ENCODE measurements around the gene TNPO3. TPM values are rescaled to one million over a fixed set of nuclear protein-coding genes. Genes with fewer than 3 reads are reported as not detected.

The TNPO3 gene
- total RNA-seq, 6 experiments from 2014 or later = 15.2 to 30.2 (median 22.2) TPM

DNA sequence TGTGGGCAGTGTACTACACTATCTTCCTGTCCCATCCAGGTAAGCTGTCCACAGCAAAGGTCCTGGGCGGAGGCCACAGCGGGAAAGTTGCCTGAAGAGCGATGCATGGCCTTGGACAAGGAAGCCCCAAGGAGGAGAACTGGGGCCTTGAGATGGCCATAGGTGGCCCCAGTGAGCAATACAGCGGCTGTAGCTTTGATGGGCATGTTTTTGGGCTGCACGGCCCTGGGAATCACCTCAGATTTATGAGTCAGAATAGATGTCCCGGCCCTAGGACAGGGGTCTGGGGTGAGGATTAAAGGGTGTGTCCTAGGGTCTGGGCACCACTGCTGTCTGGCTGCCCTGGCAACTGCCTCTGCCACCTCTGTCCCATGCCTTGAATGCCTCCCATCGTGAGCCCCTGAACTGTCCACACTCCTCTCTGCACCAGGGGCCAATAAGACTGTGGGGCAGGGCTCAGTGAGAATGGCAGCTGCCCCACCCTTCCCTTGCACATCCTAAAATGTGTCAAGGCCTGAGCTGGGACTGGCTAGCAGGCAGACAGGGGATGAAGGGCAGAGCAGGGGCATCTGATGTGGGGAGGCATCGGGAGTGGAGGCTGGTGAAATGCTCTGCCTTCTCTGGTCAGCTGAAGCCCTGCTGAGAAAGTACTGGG is 126.6 kb downstream of the TNPO3 start:
- ATAC-seq (no peak), DNase-seq (no peak)
- Histone ChIP-seq H3K27me3 (no peaks in the 10 kb centered on the region), H3K9me3 (no peaks in the 10 kb centered on the region), H3K4me1 (no peaks in the 10 kb centered on the region), H3K4me3 (no peak overlapping the region), H3K36me3 (no peaks in the 10 kb centered on the region), H3K27ac (no peak overlapping the region)
- intact Hi-C loops (cut with DNase I) = no loop called here
- 96% methylated on average over 3 of the region's 8 CpGs for WGBS (ENCODE audit: insufficient coverage, low coverage, low lambda C conversion rate, missing lambda C conversion rate)
- TF ChIP-seq, protein P1, sequence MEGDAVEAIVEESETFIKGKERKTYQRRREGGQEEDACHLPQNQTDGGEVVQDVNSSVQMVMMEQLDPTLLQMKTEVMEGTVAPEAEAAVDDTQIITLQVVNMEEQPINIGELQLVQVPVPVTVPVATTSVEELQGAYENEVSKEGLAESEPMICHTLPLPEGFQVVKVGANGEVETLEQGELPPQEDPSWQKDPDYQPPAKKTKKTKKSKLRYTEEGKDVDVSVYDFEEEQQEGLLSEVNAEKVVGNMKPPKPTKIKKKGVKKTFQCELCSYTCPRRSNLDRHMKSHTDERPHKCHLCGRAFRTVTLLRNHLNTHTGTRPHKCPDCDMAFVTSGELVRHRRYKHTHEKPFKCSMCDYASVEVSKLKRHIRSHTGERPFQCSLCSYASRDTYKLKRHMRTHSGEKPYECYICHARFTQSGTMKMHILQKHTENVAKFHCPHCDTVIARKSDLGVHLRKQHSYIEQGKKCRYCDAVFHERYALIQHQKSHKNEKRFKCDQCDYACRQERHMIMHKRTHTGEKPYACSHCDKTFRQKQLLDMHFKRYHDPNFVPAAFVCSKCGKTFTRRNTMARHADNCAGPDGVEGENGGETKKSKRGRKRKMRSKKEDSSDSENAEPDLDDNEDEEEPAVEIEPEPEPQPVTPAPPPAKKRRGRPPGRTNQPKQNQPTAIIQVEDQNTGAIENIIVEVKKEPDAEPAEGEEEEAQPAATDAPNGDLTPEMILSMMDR (IDR thresholded peaks at IDR 0.05) = no peak
- TF ChIP-seq POLR2A (IDR thresholded peaks at IDR 0.05) = no peak

DNA sequence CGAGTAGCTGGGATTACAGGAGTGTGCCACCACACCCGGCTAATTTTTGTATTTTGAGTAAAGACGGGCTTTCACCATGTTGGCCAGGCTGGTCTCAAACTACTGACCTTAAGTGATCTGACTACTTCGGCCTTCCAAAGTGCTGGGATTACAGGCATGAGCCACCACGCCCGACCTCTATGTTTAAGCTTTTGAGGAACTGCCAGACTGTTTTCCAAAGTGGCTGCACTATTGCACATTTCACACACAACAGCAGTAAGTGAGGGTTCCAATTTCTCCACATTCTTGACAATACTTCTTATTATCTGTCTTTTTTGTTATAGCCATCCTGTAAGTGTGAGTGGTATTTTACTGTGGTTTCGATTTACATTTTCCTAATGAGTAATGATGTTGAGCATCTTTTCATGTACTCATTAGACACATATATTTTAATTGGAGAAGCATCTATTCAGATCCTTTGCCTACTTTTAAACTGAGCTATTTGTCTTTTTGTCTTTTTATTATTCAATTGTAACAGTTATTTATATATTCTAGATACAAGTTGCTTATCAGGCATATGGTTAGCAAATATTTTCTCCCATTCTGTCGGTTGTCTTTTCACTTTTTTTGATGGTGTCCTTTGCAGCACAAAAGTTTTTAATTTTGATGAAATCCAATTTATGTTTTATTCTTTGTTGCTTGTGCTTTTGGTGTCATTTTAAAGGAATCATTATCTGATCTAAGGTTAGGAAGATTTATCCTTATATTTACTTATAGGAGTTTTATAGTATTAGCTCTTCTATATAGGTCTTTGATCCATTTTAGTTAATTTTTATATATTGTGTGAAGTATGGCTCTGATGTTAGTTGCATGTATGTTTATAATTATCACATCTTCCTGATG is 130.0 kb downstream of the TNPO3 start:
- no peak for DNase-seq
- no peak overlapping the region for H3K4me3 ChIP-seq
- no peak for ATAC-seq
- H3K27ac ChIP-seq = no peak overlapping the region
- H3K9me3 ChIP-seq = no peaks in the 10 kb centered on the region
- TF ChIP-seq, protein P1 (IDR thresholded peaks at IDR 0.05) = no peak
- no peak for TF ChIP-seq POLR2A (IDR thresholded peaks at IDR 0.05)
- no peaks in the 10 kb centered on the region for H3K36me3 ChIP-seq
- 81% methylated on average over 8 of the region's 8 CpGs for WGBS (ENCODE audit: insufficient coverage, low coverage, low lambda C conversion rate, missing lambda C conversion rate)
- H3K27me3 ChIP-seq = no peaks in the 10 kb centered on the region
- H3K4me1 ChIP-seq = no peaks in the 10 kb centered on the region
- intact Hi-C loops (cut with DNase I) = no loop called here

DNA sequence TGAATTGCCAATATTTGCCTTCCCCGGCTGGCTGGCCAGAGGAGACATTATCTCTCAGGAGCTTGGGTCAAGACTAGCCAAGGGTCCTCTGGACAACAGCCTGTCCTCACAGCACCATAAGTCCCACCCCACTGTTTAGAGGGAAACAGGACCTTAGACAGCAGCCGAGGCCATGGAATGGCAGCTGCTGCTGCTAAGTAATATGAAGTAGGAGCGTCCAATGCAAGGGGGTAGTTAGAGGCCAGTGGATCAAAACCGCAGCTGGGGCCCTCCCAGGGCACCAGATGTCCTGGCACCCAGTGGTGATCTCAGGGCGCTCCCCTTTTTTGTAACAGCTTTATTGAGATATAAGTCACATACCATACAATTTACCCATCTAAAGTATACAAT is 131.5 kb downstream of the TNPO3 start:
- no peak for DNase-seq
- no peak for ATAC-seq
- TF ChIP-seq, protein P1 (IDR thresholded peaks at IDR 0.05) = no peak
- no peak for TF ChIP-seq POLR2A (IDR thresholded peaks at IDR 0.05)
- no peaks in the 10 kb centered on the region for H3K36me3 ChIP-seq
- H3K4me1 ChIP-seq = no peaks in the 10 kb centered on the region
- WGBS (ENCODE audit: insufficient coverage, low coverage, low lambda C conversion rate, missing lambda C conversion rate) = 33% methylated on average over 2 of the region's 5 CpGs
- H3K27ac ChIP-seq = no peak overlapping the region
- no peak overlapping the region for H3K4me3 ChIP-seq
- H3K27me3 ChIP-seq = no peaks in the 10 kb centered on the region
- H3K9me3 ChIP-seq = no peaks in the 10 kb centered on the region
- intact Hi-C loops (cut with DNase I) = no loop called here

DNA sequence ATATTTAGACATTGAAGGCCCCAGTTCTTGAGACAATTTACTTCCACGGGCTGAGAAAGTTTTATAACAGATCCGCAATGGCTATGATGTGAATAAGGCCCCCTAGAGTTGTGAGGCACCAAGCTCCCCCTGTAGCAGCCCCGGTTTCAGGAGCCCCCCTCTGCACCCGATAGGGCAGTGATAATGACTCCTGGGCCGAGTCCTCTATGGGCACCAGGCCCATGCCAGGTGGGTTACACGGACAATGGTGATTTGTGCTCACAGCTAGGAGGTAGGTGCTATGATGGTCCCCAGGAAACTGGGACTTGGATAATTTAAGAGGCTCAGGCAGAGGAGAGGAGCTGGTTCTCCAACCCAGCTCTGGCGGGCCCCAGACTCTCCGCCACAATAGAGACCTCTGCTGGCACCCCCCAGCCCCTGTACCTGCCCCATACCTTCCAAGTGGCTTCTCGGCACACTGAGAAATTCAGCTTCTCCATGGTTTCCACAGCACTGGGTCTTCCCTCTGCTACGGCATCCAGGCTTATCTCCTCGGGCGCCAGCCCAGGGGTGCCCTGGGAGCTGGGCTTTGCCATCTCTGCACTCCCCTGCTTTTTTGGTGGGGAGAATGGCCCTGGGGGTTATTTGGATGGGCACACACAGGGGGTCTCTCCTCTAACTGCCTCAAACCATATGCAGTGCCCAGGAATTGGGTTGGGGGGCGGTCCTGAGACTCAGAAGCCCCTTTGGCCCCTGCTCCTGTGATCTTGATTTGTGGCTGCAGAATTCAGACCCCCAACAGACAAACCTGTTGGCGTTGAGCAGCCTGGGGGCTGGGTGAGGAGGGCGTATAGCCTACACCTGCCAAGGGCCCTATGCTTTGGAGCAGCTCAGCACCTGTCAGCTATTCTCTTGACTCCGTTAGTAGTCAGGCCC is 132.2 kb downstream of the TNPO3 start:
- Histone ChIP-seq H3K9me3 (no peaks in the 10 kb centered on the region), H3K36me3 (no peaks in the 10 kb centered on the region), H3K27me3 (no peaks in the 10 kb centered on the region), H3K27ac (no peak overlapping the region), H3K4me3 (no peak overlapping the region), H3K4me1 (no peaks in the 10 kb centered on the region)
- intact Hi-C loops (cut with DNase I) = no loop called here
- 79% methylated on average over 5 of the region's 16 CpGs for WGBS (ENCODE audit: insufficient coverage, low coverage, low lambda C conversion rate, missing lambda C conversion rate)
- no peak for ATAC-seq
- no peak for TF ChIP-seq POLR2A (IDR thresholded peaks at IDR 0.05)
- TF ChIP-seq, protein P1 (IDR thresholded peaks at IDR 0.05) = no peak
- peak in 1 of 3 donors; percentile 25 for DNase-seq

Data from right lobe of liver (tissue), 6 donors.